Stimulated activated CD4-positive, alpha-beta T cell treated with anti-CD3 and anti-CD28 coated beads, Interleukin-12 subunit alpha, Interleukin-12 subunit beta, amount 100 ng/mL, for 24 hours (primary cell): ENCODE results near the gene PLB1.

ENCODE experiments used
- DNase-seq, 2 experiments: peaks; one replicate each; pipeline ENCODE4 v3.0.0-alpha.2; 2020; ENCODE audit warnings: low read depth in 2 of 2

The PLB1 gene

GRCh38 chr2:28506112-28506910 lies 10.5 kb downstream of the PLB1 start:
- DNase-seq: no peak

- no peak for DNase-seq
These were observed 12.2 kb downstream of the PLB1 start for GRCh38 chr2:28507796-28508764.

- DNase-seq: no peak
These were observed 13.5 kb downstream of the PLB1 start for GRCh38 chr2:28509361-28509760.

GRCh38 chr2:28510184-28510583 lies 14.3 kb downstream of the PLB1 start:
- no peak for DNase-seq

GRCh38 chr2:28511871-28512606 lies 16.2 kb downstream of the PLB1 start:
- DNase-seq: no peak

GRCh38 chr2:28512607-28512965 lies 16.7 kb downstream of the PLB1 start:
- DNase-seq: no peak

GRCh38 chr2:28513097-28513496 lies 17.2 kb downstream of the PLB1 start:
- DNase-seq: no peak

GRCh38 chr2:28515176-28515751 lies 19.4 kb downstream of the PLB1 start:
- DNase-seq: no peak

- no peak for DNase-seq
These were observed 20.6 kb downstream of the PLB1 start for GRCh38 chr2:28516430-28516829.

GRCh38 chr2:28516950-28517349 lies 21.1 kb downstream of the PLB1 start:
- no peak for DNase-seq

GRCh38 chr2:28521663-28522062 lies 25.8 kb downstream of the PLB1 start:
- no peak for DNase-seq

GRCh38 chr2:28522481-28522880 lies 26.6 kb downstream of the PLB1 start:
- DNase-seq: no peak

- no peak for DNase-seq
These were observed 28.0 kb downstream of the PLB1 start for GRCh38 chr2:28523902-28524301.

- DNase-seq: no peak
These were observed 29.6 kb downstream of the PLB1 start for GRCh38 chr2:28525481-28525880.

- DNase-seq: no peak
These were observed 30.8 kb downstream of the PLB1 start for GRCh38 chr2:28526527-28527132.

GRCh38 chr2:28527196-28527595 lies 31.3 kb downstream of the PLB1 start:
- no peak for DNase-seq

- DNase-seq: no peak
These were observed 32.3 kb downstream of the PLB1 start for GRCh38 chr2:28528206-28528605.

- no peak for DNase-seq
These were observed 34.9 kb downstream of the PLB1 start for GRCh38 chr2:28530782-28531181.

GRCh38 chr2:28532399-28532798 lies 36.5 kb downstream of the PLB1 start:
- DNase-seq: no peak

- DNase-seq: no peak
These were observed 37.3 kb downstream of the PLB1 start for GRCh38 chr2:28533044-28533680.

GRCh38 chr2:28534817-28535216 lies 39.0 kb downstream of the PLB1 start:
- DNase-seq: no peak
